Left forelimb (tissue), 1 donor: ENCODE data around the gene BCL11A.

Experiments used
- DNase-seq: peaks from one replicate; pipeline ENCODE4 v3.0.0-alpha.2; 2018; ENCODE audit warnings: low spot score

BCL11A gene

DNA sequence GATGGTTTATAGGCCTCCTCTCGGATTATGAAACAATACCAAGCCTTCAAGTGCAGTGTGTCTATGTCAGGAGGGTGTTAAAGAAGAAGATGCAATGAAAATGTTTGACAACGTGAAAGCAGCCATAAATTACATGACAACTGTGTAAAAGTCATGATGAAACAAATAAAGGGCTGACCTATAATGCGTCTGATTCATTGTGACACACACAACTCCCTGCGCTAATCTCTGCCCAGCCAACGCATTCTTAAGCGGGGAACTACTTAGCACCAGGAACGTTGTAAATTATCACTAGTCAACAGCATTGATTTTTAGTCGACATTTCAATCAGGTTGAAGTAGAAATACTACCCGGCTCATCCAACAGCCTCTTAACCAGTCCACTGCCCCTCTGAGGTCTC, 26.8 kb downstream of the BCL11A start:
- no peak for DNase-seq

DNA sequence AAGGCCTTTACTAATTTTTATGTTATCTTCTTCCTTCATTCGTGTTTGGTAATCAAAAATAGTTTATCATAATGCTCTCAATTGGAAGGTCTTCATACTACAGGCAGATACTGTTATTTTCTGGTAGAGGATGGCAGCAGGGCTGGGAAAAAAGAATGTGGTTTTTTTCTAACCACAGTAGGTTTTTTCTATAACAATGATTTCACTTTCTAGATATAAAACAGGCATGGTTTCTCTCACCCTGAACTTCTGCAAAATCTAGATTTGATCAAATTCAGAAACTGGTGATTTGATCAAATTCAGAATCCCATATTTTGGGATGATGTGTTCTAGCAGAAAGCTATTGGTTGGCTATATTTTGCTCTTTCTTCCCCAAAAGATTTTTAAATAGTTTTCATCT, 27.6 kb downstream of the BCL11A start:
- no peak for DNase-seq

DNA sequence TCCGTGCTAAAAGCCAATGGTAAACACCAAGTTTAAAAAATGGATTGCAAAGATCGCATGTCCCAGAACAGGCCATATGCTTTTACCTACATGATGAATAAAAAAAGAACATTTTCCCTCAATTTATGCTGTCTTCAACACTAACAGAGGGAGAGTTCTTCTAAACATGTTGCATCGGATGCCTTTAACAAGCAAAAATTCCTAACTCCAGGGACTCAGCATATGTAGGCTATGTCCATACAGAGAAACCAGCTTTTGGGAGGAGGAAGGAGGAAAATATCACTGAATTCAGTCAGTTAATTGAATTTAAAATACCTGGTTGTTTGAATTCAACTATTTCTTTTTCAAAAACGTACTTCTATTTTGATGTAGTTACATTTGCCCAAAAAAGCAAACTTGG, 28.6 kb downstream of the BCL11A start:
- no peak for DNase-seq

DNA sequence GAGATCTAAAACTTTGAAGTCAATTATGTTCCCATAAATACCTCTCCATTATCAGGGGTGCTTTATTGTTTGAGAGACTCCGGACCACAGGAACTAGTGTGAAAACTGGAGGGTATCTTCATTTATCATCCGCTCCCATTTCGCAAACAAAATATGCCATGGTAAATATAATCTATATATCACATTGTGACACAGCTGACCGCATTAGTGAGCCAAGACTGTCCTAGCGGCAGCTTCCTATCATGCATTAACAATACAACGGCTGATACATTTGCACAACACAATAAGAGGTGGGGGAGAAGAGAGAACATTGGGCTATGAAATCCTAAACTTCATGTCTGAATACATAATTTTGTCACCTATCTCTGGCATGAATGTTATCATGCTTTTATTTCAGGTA, 29.5 kb downstream of the BCL11A start:
- DNase-seq = no peak

DNA sequence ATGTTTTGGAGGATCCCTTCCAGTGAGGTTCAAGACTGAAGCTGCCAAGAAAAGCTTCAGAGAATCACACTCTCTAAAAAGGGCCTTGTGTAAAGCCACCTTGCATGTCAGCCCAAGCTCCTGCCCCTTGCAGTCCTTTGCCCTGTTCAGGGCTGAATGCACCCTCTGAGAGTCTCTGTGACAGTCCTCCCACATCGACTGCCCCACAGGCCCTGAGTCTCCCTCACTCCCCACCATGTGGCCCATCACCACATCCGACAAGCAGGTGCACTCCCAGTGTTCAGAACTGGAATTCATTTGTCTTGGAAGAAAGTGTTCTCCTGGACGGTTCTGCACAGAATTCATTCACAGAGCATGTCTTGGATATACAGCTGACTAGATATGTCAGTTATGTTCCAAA, 31.0 kb downstream of the BCL11A start:
- DNase-seq = no peak

DNA sequence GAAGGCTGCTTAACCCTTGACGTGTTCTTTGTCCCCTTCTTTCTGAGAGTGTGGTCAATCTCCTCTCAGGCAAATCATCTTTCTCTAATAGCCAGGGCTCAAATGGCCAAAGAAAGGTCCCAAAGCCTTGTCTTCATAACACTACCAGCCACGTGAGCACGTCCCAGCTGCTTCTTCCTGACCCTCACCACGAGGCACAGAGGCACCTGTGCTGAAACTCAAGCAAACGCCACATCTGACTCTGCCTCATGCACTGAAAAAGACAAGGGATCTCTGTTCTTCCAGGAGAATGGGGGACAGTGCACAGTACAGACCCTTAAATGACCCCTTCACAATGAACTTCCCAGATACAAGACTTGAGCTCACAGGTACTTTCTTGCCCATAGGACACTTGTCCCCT, 31.8 kb downstream of the BCL11A start:
- DNase-seq = no peak

DNA sequence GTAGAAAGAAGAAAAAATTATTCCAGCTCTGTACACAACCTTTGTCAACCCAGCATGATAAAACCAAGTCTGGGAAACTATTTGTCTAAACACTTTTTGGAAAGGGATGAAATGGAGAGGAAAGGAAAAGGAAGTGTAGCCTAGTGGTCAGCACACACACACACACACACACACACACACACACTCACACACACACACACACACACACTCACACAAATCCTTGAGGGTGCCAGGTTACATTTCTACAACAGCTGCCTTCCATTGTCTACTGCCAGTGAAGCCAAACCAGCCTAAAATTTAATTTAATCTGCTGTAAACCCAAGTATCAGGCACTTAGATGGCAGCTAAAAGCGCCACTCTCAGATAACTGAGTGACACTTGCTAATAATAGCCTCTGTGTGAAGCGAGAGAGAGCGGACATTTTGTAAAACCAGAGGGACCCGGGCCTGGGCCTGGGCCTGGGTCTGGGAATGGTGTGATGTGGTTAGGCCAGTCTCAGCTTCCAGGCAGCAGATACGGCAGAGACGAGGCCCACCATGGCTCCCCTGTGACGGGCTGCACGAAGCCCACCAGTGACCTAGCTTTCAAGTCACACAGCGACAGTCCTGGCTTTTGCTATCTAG, 32.4 kb downstream of the BCL11A start:
- DNase-seq = no peak

DNA sequence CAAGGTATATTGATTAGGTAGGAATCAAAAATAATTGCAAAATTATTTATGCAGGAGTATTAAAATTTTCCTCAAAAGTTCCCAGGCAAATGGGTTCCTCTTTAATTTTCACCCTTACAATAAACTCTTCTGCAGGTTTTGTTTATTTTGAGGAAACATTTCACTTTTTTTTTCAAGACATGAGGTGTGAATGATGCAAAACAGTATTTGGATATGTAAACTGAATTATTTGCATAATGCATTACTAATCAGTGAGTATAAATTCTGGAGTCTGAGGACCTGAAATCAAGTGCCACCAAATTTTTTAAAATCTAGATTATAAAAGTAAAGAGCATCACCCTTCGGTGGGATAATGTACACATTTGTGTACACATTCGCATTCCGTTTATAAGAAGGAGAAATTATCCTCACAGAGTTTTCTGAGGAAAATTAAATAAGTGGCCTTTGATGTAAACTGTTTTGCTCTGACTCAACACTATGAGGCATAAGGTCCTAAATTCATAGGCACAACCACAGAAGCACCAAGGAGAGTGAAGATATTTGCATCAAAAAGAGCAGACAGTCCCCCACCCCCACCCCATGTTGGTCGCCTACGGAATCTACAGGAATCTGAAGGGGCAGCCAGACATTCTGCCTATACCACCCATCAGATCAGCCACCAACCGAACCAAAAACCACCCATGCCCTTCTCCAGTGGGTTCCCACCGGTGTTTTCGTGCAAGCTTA, 33.1 kb downstream of the BCL11A start:
- DNase-seq = no peak

DNA sequence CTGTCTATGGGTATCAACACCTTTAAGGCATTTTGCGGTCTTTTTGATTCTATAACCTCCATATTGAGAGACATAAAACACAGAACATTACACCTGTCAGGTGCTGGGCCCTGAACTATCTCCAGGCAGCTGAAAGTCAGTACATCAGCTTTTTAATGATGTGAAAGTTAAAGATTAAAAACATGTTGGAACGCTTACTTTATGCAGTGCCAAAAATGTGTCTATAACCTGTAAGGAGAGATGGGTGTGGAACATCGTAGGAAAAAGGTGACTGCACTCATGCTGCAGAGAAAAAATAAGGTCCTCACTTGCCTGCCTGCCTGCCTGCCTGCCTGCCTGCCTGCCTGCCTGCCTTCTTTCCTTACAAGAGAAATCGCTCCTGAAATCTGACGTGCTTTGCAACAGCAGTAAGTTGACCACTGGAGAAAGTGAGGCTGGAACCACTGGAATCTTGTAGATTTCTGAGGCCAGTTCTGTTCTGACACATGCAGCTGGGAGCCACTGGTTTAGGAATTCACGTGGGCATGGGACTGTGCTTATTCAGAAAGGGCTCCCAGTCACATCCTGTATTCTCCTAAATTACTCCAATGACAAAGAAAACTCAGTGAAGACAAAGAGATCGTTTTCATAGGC, 34.1 kb downstream of the BCL11A start:
- DNase-seq = no peak

DNA sequence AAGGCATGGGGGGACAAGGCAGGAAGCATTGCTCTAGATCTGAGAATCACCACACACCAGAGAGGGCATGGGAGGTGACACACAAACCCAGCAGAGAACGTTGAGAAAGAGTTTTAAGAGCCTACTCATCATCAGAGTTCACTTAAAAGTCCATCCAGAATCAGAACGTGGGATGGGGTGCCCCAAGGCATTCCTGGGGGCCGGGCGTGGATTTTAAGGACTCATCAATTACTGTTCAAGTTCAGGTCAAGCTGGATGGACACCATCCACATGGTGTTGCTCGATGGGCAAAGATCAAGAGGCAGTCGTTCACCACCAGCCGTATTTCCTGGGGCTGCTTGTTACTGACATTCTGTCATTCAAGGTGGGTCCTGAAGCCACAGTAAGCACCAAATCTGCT, 34.9 kb downstream of the BCL11A start:
- DNase-seq = no peak

DNA sequence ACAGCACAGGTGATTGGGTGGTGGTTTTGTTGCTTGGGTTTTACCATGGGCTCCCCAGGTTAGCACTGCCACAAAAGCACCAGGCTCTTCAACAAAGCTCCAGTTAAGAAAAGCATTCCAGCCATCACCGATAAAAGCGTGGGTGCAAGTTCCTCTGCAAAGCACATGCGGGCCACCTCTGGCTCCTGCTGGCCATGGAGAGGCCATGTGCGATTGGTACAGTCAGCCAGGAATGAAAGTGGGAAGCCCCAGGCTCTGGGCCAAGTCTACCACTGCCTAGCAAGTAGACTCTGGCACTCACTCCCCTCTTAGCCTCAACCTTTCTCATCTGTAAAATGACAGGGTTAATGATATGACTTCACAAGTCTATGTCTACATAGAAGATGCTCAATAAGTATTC, 36.0 kb downstream of the BCL11A start:
- DNase-seq = no peak

DNA sequence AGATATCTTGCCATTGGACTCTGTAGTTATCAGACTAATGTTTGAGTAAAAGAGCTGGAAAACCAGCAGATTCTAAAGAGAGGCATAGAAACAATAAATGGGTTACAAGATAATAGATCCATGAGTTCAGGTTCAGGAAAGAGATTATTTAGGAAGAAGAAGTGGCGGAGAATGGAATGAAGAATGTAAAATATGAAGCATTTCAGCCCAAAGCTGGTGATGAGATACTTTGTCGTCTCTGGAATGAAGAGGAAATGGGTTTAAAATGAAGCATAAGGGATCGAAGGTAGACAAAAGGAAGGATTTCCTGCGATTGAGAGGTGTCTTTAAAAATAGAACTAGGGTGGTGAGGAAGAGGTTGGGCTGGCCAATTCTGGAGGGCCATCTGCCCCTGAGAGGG, 36.6 kb downstream of the BCL11A start:
- DNase-seq = no peak

DNA sequence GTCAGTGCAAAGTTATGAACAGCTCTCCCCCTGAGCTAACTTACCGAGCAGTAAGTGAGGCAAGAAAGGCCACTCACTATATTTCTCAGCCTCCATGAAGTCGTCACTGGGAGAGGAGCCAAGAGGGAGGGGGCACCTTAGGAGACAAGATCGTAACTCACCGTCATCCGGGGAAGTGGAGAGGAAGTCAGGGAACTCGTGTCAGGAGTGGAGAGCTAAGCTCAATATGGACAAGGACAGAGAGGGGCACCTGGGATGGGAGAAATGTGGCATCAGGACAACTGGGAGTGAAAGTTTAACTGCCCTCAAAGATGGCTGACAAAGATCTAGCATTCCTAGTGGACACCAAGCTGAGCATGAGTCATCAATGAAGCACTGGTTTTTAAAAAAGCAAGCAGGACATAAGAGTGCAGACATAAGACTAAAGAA, 37.1 kb downstream of the BCL11A start:
- DNase-seq = no peak

DNA sequence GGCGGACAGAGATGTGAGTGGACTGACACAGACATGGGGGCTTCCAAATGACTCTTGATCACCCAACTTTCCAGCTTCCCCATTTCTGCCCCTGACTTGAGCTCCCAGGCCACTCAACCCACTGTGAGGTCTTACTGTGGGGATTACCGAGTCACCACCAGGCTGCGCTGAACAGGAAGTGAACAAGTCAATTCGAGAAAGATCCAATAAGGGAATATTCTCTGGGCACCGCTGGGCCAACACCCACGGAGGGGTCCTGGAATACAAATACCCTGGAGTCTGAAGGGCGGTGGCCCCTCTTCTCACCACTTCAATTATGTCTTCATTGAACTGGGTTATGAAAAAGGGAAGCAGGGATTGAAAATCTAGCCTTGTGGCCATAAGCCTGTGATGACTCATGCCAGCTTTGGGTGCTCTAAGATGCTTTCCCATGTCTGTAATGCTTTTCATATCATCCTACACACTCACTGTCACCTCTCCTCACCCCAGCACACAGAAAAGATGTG, 37.7 kb downstream of the BCL11A start:
- no peak for DNase-seq

DNA sequence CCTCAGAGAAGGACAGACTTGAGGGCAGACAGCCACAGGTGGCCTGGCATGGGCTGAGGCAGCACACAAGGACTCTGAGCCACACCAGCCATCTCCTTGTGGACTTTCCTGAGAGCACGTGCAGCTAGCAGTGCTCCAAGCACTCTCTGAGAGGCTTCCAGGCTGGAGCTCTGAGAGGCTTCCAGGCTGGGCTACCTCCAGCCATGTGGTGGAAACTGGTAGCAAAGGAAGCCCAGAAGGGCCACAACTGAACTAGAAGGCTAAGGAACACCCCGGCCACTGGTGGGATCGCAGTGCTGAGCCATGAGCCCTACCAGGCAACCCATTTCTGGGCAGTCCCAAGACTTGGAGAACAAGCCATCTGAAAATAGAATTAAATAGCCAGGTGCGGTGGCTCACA, 39.5 kb downstream of the BCL11A start:
- DNase-seq = no peak

DNA sequence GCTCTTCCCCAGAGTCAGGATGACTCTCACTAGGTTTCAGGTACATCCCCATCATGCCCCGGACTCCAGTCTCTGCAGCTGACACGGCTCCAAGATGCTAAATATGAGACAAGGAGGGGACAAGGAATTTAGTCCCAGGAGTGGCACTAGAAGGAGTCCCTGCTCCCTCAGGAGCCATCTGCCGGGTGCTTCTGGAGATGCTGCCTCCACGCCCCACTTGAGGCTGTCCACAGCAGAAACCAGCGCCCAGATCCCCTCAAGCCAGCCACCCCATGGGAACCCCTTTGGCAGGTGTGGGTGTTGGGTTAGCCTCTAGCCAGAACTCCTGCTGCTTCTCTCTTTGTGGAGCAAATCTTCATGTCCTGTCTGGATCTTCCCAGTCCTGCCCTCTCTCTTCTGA, 40.3 kb downstream of the BCL11A start:
- no peak for DNase-seq

DNA sequence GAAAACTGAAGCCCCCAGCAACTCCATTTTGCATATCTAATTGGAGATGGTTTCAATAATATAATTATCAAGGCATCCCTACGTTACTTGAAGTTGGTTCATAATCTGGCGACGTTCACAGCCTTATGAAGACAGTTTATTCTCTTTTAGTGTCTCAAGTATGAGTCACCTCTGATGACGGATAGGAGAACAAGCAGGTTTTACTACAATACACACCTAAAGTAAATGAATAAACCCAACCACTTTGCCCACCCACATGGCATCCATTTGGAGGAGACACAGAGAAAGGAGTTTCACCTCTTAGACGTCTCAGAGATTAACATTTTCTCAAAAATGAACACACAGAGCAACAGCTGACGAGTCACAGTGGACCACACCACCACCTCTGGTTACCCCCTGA, 40.8 kb downstream of the BCL11A start:
- no peak for DNase-seq

DNA sequence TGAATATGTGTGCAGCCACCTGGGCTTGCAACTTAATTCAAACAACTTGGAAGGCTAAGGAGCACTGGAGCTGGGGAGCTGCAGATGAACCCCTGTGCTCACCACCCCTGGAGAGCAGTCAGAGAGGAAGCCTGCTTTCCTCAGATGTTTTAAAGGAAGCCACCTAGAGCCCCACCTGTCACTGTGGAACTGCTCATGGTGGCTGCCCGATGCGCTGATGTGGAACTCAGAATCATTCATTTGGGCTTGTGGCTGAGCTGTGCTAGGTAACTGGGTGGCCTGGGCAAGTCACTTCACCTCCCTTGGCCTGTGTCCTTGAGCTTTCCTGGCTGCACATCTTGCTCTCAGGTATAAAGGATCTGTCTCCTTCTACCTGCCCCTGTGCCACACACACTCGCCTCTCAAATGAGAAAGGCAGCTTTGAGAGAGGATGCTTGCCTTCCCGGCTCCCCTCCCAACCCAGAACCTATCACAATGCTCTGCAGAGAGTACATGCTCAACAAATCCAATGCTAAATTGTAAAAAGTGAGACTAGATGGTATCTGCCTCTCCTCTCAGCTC, 41.3 kb downstream of the BCL11A start:
- DNase-seq = no peak

DNA sequence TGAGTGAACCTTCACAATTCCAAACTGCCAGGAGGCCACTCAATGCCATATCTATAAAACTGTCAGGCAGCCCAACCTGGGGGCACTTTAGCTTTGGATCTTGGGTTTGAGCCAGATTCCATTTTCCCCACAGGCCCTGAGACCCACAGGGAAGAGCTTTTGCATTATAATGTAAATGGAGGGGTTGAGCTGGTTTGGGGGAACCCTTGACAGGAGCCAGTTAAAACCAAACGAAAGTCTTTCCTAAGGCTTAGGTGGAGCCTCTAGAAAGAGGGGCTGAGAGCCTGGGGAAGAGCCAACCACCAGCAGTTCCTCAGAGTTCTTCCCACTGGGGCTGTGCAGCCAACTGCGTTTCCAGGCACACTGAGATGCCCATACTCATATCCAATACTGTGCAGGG, 42.7 kb downstream of the BCL11A start:
- no peak for DNase-seq

DNA sequence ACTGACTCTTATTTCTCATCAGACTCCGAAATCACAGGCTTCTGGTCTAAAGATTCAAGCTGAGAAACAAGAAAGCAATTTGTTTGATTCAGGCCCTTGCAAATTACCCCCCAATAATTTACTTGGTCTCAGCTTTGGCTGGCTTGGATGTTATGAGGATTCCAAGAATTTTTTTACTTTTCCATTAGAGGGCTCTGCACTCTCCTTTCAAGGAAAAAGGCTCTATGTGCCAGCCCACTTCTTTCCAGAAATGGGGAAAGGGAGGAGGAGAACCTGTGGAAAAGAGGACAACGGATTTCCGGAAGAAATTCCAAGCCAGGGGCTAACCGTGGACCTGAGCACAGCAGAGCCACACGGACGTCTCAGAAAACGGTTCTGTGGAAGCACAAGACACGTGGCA, 44.4 kb downstream of the BCL11A start:
- DNase-seq = no peak

DNA sequence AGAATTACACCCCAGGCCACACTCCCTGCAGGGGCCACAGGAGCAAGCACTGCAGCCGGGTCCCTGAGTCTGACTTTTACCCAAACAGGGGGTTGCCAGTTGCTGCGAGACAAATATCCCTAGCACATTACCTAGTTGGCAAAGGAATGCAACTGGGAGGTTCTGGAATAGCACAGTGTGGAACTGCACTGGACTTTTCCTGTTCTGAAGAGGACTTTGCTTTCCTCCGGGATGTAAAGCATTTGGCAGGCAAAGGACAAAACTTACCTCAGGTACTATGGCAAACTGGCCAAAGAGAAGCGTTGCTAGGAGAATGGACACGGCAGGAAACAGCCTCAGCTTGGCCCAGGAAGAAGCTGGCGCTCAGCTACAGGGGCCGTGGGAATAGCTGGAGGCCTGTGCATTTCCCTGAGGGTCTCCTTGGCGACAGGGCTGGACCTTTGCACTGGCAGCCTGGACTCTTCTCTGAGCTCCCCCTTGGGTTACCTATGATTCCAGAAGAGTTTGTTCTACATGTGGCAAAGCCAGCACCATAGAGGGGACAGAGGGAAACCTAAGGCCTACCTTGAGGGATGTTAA, 45.0 kb downstream of the BCL11A start:
- no peak for DNase-seq

DNA sequence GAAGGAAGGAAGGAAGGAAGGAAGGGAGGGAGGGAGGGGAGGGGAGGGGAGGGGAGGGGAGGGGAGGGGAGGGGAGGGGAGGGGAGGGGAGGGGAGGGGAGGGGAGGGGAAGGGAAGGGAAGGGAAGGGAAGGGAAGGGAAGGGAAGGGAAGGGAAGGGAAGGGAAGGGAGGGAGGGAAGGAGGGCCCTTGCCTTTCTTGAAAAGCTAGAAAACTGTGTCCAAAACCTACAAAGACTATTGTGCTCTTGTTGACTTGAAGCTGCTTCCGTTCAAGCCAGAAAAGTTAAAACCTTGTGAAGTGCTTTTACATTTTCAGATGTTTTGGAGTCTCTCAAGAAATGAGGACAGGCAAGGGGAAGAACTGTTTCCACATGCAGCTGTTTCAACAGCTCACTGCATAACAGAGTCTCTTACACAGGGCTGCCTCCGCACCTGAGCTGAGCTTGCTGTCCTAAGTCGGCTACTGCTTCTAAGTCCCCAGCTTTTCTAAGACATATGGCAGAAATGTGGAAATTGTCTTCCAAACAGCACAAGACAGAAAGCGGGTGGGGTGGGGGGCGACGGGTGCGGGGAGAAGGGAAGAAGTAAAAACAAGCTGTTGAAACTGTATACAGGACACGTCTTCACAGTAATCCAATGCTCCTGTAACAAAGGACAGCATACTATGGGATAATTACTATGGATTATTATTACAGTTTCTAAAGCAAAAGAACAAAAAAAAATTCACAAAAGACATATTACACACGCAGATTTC, 46.1 kb downstream of the BCL11A start:
- no peak for DNase-seq
